CD4-positive, alpha-beta T cell (primary cell): ENCODE data around the gene IFI6. TPM values are rescaled to one million over a fixed set of nuclear protein-coding genes. Genes with fewer than 3 reads are reported as not detected.

ENCODE experiments used
- ATAC-seq: fragments of 200-7000 bp; cut with Tn5 transposase; one replicate; pipeline ENCODE4 v1.10.0; 2022; ENCODE audit warnings: mild to moderate bottlenecking; ENCODE audit not compliant: poor library complexity
- CTCF ChIA-PET: fragments of 350-600 bp; sonication (Branson Sonifier 250); formaldehyde crosslinking; loops from one replicate; lab custom pipeline; 2021; ENCODE audit warnings: antibody characterized with exemption, inconsistent platforms; lab: Charles Lee
- POLR2A ChIA-PET: fragments of 350-600 bp; sonication (Branson Sonifier 250); formaldehyde crosslinking; loops from one replicate; lab custom pipeline; 2021; ENCODE audit warnings: antibody characterized with exemption, inconsistent platforms; lab: Charles Lee
- DNase-seq, 14 experiments: peaks; one replicate each; pipeline ENCODE4 v3.0.0-alpha.2; 2013 to 2020; ENCODE audit warnings: mixed read lengths in 2 of 14
- H3K27ac ChIP-seq, 2 donors: one replicate each; pipeline versions ENCODE4 v1.5.1 to v1.7.0; 2013; ENCODE audit warnings: low read length in 2 of 2, low read depth in 1 of 2, mild to moderate bottlenecking in 1 of 2
- H3K27me3 ChIP-seq, 2 experiments: 1 replicate in 1 of 2; 2 replicates in 1 of 2; pipeline versions ENCODE4 v1.6.1 to v1.7.0; 2013; ENCODE audit warnings: low read length in 2 of 2, control low read depth in 1 of 2, mild to moderate bottlenecking in 1 of 2, moderate library complexity in 1 of 2; ENCODE audit not compliant: insufficient read depth in 2 of 2, control insufficient read depth in 1 of 2
- H3K36me3 ChIP-seq: one replicate; pipeline ENCODE4 v1.6.1; 2013; ENCODE audit warnings: low read length, control low read depth; ENCODE audit not compliant: insufficient read depth
- H3K4me1 ChIP-seq: one replicate; pipeline ENCODE4 v1.6.1; 2013; ENCODE audit warnings: low read length, control low read depth; ENCODE audit not compliant: insufficient read depth
- H3K4me3 ChIP-seq: one replicate; pipeline ENCODE4 v1.5.1; 2013; ENCODE audit warnings: mild to moderate bottlenecking, low read length, moderate library complexity
- H3K9me3 ChIP-seq, 2 experiments: 1 replicate in 1 of 2; 2 replicates in 1 of 2; pipeline versions ENCODE4 v1.6.1 to v1.7.0; 2013; ENCODE audit warnings: low read length in 2 of 2, mild to moderate bottlenecking in 2 of 2, control low read depth in 1 of 2, moderate library complexity in 1 of 2; ENCODE audit not compliant: control insufficient read depth in 1 of 2, insufficient read depth in 1 of 2
- H3K27ac Mint-ChIP-seq: one replicate; pipeline ENCODE4 v1.8.0; 2020; ENCODE audit warnings: mixed read lengths
- H3K27me3 Mint-ChIP-seq: one replicate; pipeline ENCODE4 v1.8.0; 2021; ENCODE audit warnings: mixed read lengths
- H3K36me3 Mint-ChIP-seq: one replicate; pipeline ENCODE4 v1.8.0; 2021; ENCODE audit warnings: low read depth, mixed read lengths
- H3K4me1 Mint-ChIP-seq: one replicate; pipeline ENCODE4 v1.8.0; 2021; ENCODE audit warnings: low read depth, mixed read lengths
- H3K4me3 Mint-ChIP-seq: one replicate; pipeline ENCODE4 v1.8.0; 2020; ENCODE audit warnings: mild to moderate bottlenecking, mixed read lengths
- H3K9me3 Mint-ChIP-seq: one replicate; pipeline ENCODE4 v1.8.0; 2020; ENCODE audit warnings: mixed read lengths
- CTCF ChIP-seq: fragments of 200-600 bp; IDR thresholded peaks from one replicate; pipeline ENCODE4 v1.8.0; 2022; ENCODE audit warnings: antibody characterized with exemption, mild to moderate bottlenecking
- intact Hi-C, 2 experiments: fragments of 100-400 bp; cut with DNase I in 1 of 2; cut with micrococcal nuclease in 1 of 2; formaldehyde crosslinking; loops; one replicate each; pipeline versions ENCODE4 v1.15.1 to v1.9.0; 2023 to 2025; cut with DNase I, micrococcal nuclease
- total RNA-seq, 174 experiments: library from RNA in 2 of 174; stranded (reverse) in 2 of 174; gene quantifications; one replicate each; pipeline ENCODE4 v1.2.3 and lab custom pipeline; 2021 to 2026

IFI6 gene
- total RNA-seq, 2 experiments from 2014 or later, result 33.6 to 36.2 TPM

GRCh38 chr1:27623327-27624212 is 48.4 kb downstream of the IFI6 start:
- Mint-ChIP-seq H3K27me3 (no peaks in the 10 kb centered on the region), H3K36me3 (no peaks in the 10 kb centered on the region), H3K27ac (no peak overlapping the region), H3K9me3 (no peaks in the 10 kb centered on the region), H3K4me1 (peaks cover 32% of the 10 kb centered on the region), H3K4me3 (no peak overlapping the region)
- DNase-seq (peak in 1 of 14 experiments; percentile 57), ATAC-seq (no peak)
- Histone ChIP-seq H3K27ac (no peak overlapping the region), H3K27me3 (no peaks in the 10 kb centered on the region), H3K9me3 (no peaks in the 10 kb centered on the region), H3K4me3 (no peak overlapping the region), H3K36me3 (no peaks in the 10 kb centered on the region), H3K4me1 (peaks cover 60% of the 10 kb centered on the region)
- intact Hi-C loops, result no loop called here
- POLR2A ChIA-PET, result no interaction called here
- CTCF ChIA-PET, result no interaction called here
- no peak for TF ChIP-seq CTCF

- H3K4me1 ChIP-seq, result peaks cover 67% of the 10 kb centered on the region
- POLR2A ChIA-PET, result no interaction called here
These were observed 49.2 kb downstream of the IFI6 start for GRCh38 chr1:27622828-27623227.

More at GRCh38 chr1:27622828-27623227, 49.2 kb downstream of the IFI6 start:
- Mint-ChIP-seq H3K4me1 (peaks cover 37% of the 10 kb centered on the region), H3K4me3 (no peak overlapping the region), H3K36me3 (no peaks in the 10 kb centered on the region), H3K27me3 (no peaks in the 10 kb centered on the region), H3K9me3 (no peaks in the 10 kb centered on the region), H3K27ac (no peak overlapping the region)
- DNase-seq (no peak), ATAC-seq (no peak)
- no peak for TF ChIP-seq CTCF
- Histone ChIP-seq H3K36me3 (no peaks in the 10 kb centered on the region), H3K4me3 (no peak overlapping the region), H3K27me3 (no peaks in the 10 kb centered on the region), H3K9me3 (no peaks in the 10 kb centered on the region), H3K27ac (no peak overlapping the region)
- CTCF ChIA-PET, result no interaction called here
- intact Hi-C loops, result no loop called here
